ENCODE data around the gene LTBP3.

Gene LTBP3

DNA sequence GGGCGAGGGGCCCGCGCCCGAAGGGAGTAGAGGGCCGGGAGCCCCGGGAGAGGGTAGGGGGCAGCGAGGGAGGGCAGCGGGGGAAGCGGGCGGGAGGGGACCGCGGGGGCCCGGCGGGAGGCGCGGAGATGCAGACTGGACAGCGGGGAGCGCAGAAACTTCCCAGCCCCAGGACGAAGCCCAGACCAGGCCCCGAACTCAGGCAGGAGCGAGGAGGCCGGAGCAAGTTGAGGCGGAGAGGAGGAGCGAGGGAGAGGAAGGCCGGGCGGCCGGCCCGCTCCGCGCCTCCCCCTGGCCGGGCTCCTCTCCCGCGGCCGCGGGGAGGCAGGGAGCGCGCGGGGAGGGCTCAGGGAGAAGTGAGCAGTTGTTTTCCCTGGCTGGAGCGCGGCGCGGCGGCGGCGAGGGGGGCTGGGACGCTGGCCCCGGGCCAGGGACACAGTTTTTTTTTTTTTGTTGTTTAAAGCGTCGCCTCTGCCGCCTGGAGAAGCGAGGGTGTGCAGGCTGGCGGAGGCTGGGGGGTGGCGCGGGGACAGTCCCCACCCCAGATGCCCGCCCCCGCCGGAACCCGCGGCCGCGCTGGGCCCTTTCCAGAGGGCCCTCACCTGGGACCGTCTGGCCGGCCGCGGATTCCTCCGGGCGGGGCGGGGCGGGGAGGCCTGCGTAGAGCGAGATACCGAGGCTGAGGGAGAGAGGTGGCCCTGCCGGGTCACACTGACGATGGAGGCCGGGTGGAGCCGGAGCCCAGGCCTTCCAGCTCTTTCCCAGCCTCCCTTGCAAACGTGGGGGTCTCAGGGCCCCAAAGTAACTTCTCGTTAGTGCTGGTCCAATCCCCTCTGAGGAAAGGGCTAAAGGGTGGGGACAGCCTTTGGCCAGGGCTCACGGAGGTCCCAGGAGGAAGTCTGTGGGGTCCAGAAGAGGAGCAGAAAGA is at the start of gene LTBP3:
TSS of gene LTBP3 (minus strand) at position 358 of the 928 bp plus-strand sequence. CDS start 400 bp downstream, outside the sequence.
- FAIRE-seq = no peak

GRCh38 chr11:65606876-65607613 is 48.9 kb upstream of the LTBP3 start:
- peak; percentile 87 for FAIRE-seq

DNA sequence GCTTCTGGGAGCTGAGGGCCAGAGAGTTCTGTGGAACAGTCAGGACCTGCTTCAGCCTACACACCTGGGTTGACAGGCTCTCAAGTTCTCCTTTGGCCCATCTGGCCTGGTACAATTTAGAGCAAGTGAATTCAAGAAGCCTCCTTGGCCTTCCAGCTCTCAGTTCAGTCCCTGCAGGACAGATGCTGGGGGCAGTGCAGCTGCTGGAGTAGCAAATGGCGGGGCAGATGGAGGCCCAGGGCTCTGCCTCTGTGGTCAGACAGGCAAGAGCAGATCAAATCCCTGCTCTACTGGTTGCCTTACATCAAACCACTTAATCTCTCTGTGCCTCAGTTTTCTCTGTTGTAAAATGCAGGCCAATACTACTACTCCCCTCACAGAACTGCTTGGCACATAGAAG is 46.1 kb upstream of the LTBP3 start:
- no peak for FAIRE-seq

DNA sequence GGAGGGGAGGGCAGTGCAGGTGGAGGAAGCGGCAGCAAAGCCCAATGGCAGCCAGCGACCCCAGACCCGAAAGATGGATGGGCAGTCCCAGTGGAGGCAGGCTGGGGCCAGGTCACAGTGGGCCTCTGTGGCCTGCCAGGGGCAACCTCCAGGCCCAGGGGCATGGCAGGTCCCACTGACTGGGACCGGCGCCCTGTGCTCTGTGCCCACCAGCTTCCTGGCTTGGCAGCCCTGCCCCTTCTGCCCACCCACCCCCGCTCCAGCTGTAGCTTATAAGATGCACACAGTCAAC is 41.7 kb upstream of the LTBP3 start:
- FAIRE-seq = no peak

GRCh38 chr11:65599216-65599954 is 41.2 kb upstream of the LTBP3 start:
- no peak for FAIRE-seq

GRCh38 chr11:65598258-65598699 is 40.1 kb upstream of the LTBP3 start:
- no peak for FAIRE-seq

DNA sequence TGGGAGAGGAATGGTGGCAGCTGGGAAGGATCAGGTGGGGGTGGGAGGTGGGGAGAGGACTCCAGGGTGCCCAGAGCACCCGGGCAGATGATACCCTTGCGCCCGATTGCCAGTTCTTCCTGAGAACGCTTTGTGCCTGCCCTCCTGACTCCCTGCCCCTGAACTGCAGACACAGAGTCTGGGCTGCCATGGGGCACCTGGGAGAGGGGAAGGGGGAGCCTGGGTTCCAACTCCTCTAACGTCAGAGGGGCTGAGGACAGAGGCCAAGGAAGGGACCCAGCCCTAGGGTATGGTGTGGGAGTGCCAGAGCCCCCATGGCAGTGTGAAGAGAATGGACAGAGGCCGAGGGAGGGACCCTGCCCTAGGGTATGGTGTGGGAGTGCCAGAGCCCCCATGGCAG is 38.4 kb upstream of the LTBP3 start:
- no peak for FAIRE-seq

- FAIRE-seq = no peak
These were observed 37.6 kb upstream of the LTBP3 start, which contains the start of gene KCNK7 for GRCh38 chr11:65595543-65596281. TSS of gene KCNK7 (minus strand) at chr11:65595800. CDS start at chr11:65595772, 28 bp downstream.

DNA sequence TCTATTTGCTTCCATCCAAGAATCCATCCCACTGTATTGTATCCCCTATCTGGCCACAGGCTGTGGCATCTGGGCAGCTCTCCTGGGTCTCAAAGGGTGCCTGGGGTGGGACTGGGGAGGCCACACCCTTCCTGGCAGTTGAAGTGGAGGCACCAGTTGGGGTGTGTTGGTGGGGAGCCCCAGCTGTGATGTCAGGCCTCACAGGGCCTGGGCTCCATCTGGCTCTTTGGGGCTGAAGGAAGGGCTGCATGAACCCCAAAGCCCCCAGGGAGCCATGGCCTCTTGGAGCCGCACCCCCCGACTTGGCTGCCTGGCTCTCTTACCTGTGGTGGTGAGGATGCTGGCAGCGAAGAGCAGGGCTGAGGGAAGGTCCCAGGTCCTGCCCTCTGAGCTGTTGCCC is 37.0 kb upstream of the LTBP3 start:
- FAIRE-seq = no peak

GRCh38 chr11:65593518-65594414 is 35.6 kb upstream of the LTBP3 start:
- FAIRE-seq = no peak

GRCh38 chr11:65592858-65593517 is 34.8 kb upstream of the LTBP3 start:
- no peak for FAIRE-seq

GRCh38 chr11:65591939-65592857 is 34.0 kb upstream of the LTBP3 start:
- no peak for FAIRE-seq

DNA sequence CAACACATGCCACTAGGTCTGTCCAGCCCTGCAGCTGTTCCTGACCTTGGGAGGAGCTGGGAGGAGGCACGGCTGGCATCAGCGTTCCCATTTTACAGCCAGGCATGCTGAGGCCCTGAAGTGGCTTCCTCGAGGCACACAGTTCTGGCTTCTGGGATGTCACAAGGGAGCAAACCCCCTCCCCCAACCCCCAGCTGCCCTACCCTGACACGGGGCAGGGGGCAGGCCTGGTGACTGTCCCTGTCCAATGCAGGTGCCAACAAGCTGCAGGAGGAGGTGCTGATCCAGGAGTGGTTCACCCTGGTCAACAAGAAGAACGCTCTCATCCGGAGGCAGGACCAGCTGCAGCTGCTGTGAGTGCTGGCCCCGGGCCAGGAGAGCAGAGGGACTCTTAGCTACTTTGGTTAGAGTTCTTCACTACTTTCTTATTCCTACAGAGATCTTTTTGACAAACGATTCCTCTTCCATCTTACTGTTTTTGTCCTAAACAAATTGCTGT is 32.1 kb upstream of the LTBP3 start:
- no peak for FAIRE-seq

DNA sequence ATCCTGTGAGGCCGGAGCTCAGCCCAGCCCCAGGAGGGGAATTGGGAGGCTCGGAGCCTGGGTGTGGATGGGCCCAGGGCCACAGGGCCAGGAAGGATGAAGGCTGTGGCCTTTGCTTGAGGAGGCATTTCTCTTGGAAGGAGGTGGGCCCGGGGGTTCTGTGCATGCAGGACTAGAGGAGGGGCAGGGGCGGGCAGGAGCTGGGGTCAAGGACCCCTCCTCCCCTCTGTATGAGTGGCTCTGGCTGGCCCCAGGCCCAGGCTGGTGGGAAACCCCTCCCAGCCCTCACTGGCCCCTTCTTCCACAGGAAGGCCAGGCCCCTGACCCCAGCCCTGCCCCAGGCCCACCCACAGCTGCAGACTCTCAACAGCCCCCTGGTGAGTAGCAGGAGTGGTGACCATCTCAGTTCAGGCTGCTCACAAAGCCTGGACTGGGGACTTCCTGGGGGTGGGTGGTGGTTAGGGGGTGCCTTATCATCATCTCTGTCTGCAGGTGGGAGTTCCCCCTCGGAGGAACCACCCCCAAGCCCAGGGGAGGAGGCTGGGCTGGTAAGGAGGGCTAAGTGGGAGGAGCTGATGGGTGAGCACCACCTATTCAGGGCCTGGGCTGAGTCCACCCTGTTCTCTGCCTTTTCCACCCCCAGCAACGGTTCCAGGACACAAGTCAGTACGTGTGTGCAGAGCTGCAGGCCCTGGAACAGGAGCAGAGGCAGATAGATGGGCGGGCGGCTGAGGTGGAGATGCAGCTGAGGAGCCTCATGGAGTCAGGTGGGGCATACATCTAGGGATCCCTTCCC is 31.5 kb upstream of the LTBP3 start:
- FAIRE-seq = no peak

GRCh38 chr11:65588199-65589054 is 30.3 kb upstream of the LTBP3 start:
- FAIRE-seq = no peak

- no peak for FAIRE-seq
These were observed 28.5 kb upstream of the LTBP3 start for GRCh38 chr11:65586676-65587075.

GRCh38 chr11:65586247-65586630 is 28.1 kb upstream of the LTBP3 start:
- no peak for FAIRE-seq

Measured in endometrium (tissue), 2 donors.